Bronchial epithelial cell (primary cell): ENCODE results near the gene SPDYC. TPM values are rescaled to one million over a fixed set of nuclear protein-coding genes. Genes with fewer than 3 reads are reported as not detected.
A peak's percentile ranks its signal among the peaks of the same experiment; 100 is the strongest.

ENCODE experiments used
- DNase-seq: peaks from one replicate; pipeline ENCODE4 v3.0.0-alpha.2; 2010; ENCODE audit warnings: low read depth
- FAIRE-seq: peaks from 2 replicates; lab custom pipeline; 2011; peaks lifted over from hg19 to GRCh38; lab: Jason Lieb, UNC
- H3K27me3 ChIP-seq: 2 replicates; pipeline ENCODE4 v1.5.1; 2011; ENCODE audit warnings: low read length; ENCODE audit not compliant: control insufficient read depth, insufficient read depth
- H3K36me3 ChIP-seq: 2 replicates; pipeline ENCODE4 v1.5.1; 2011; ENCODE audit warnings: low read length; ENCODE audit not compliant: control insufficient read depth, insufficient read depth
- H3K4me3 ChIP-seq: 2 replicates; pipeline ENCODE4 v1.5.1; 2011; ENCODE audit warnings: mild to moderate bottlenecking, low read depth, low read length, control low read depth
- total RNA-seq: library from RNA; depleted of rRNA; stranded (reverse); fragments of >200 nt; gene quantifications from 2 replicates; pipeline ENCODE4 v1.2.1, GENCODE V29; 2014
- TF ChIP-seq, protein P1 (sequence below): IDR thresholded peaks from 2 replicates; pipeline ENCODE4 v1.5.1; 2011; ENCODE audit warnings: mild to moderate bottlenecking, moderate library complexity, low read length, control low read depth, inconsistent platforms; ENCODE audit not compliant: insufficient read depth, severe bottlenecking

SPDYC gene, protein sequence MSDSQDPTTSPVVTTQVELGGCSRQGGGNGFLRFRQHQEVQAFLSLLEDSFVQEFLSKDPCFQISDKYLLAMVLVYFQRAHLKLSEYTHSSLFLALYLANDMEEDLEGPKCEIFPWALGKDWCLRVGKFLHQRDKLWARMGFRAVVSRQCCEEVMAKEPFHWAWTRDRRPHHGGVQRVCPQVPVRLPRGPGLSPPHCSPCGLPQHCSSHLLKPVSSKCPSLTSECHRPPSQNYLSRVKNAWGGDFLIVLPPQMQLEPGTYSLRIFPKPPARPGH
- not detected in 2 replicates for total RNA-seq

DNA sequence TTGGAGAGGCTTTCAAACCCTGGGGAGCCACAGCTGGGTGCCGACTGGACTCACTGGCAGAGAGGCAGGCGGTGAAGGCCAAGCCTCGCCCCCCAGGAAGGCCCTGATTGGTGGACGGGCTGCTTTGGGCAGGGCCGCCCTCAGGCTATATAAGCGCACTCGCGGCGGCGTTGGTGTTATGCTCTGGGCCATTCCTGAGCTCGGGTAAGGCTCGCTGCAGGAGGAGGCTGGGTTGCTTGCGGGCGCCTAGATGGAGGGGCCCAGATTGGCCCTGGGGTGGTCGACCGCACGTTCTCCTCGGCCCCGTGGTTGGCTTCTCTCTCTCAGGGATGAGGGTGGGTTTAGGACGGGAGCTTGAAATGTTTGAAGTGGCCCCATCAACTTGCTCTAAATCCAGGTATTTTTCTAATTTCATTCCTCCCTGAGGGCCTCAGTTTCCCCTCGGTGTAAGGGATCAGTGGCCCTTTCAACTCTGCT, at the start of gene SPDYC:
Gene SPDYC (plus strand): TSS at position 176 of the 477 bp plus-strand sequence. CDS start 1,125 bp downstream, outside the sequence.
- Histone ChIP-seq H3K27me3 (no peaks in the 10 kb centered on the region), H3K4me3 (no peak within 1 kb of the TSS), H3K36me3 (no peaks in the 10 kb centered on the region)
- FAIRE-seq (no peak), DNase-seq (no peak)
- TF ChIP-seq, protein P1, sequence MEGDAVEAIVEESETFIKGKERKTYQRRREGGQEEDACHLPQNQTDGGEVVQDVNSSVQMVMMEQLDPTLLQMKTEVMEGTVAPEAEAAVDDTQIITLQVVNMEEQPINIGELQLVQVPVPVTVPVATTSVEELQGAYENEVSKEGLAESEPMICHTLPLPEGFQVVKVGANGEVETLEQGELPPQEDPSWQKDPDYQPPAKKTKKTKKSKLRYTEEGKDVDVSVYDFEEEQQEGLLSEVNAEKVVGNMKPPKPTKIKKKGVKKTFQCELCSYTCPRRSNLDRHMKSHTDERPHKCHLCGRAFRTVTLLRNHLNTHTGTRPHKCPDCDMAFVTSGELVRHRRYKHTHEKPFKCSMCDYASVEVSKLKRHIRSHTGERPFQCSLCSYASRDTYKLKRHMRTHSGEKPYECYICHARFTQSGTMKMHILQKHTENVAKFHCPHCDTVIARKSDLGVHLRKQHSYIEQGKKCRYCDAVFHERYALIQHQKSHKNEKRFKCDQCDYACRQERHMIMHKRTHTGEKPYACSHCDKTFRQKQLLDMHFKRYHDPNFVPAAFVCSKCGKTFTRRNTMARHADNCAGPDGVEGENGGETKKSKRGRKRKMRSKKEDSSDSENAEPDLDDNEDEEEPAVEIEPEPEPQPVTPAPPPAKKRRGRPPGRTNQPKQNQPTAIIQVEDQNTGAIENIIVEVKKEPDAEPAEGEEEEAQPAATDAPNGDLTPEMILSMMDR = no peak

GRCh38 chr11:65120831-65121230, 49.2 kb upstream of the SPDYC start:
- no peak for FAIRE-seq
- Histone ChIP-seq H3K27me3 (no peaks in the 10 kb centered on the region), H3K4me3 (peak overlapping the region; percentile 79), H3K36me3 (peaks cover 36% of the 10 kb centered on the region)
- no peak for DNase-seq
- TF ChIP-seq, protein P1 = no peak

- no peak for DNase-seq
- no peak for FAIRE-seq
- Histone ChIP-seq H3K4me3 (peak overlapping the region; percentile 79), H3K36me3 (peaks cover 33% of the 10 kb centered on the region), H3K27me3 (no peaks in the 10 kb centered on the region)
- TF ChIP-seq, protein P1 = no peak
Observed at GRCh38 chr11:65121447-65121864, 48.6 kb upstream of the SPDYC start.

DNA sequence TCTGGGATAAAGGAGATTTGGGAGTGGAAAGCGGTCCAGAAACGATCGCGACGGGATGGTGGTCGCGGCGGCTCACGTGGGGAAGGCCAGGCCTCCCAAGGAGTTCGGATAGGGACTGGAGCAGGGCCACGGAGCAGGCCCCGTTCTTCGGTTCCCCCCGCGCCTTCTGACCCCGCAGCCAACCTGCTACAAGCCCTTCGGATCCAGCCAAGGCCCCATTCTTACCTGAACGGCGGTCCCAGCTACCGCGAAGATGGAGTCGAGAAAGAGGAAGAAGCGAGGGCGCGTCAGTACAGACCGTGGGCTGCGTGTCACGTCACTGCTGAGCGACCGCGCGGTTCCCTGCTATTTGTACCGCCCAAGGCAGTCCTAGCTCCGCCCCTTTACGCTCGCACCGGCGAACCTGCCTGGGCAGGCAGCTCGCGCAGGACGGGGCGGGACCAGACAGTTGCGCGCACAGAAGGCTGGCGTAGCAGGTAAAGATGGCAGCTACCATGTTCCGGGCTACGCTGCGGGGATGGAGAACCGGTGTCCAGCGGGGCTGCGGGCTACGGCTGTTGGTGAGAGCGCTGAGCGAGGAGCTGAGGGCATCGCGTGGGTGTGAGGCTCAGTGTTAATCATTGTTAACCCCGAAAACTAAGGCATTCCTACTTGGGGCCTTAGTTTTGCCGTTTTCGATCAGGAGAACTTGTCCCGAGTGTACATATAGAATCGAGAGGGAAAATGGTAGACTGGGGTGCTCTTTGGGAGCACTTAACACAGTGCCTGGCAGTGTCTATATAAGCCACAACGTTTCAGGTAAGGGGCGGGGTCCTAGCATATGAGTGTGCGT, 48.0 kb upstream of the SPDYC start, which contains the start of the genes FAU and MRPL49:
Gene FAU (minus strand): TSS at position 270 of the 832 bp plus-strand sequence. CDS start 321 bp downstream, outside the sequence.
Gene MRPL49 (plus strand): TSS at position 457 of the 832 bp plus-strand sequence. CDS start 26 bp downstream, at position 483.
- peak within 1 kb of the TSS; percentile 79 for H3K4me3 ChIP-seq
- peaks cover 39% of the 10 kb centered on the region for H3K36me3 ChIP-seq
- DNase-seq = peak; percentile 95
- FAIRE-seq = no peak
- no peaks in the 10 kb centered on the region for H3K27me3 ChIP-seq
- TF ChIP-seq, protein P1 = no peak

GRCh38 chr11:65124480-65125196, 45.4 kb upstream of the SPDYC start:
- TF ChIP-seq, protein P1 = no peak
- Histone ChIP-seq H3K36me3 (peaks cover 44% of the 10 kb centered on the region), H3K4me3 (no peak overlapping the region), H3K27me3 (no peaks in the 10 kb centered on the region)
- FAIRE-seq (no peak), DNase-seq (no peak)
